GM21723 (cell line): Measurements from ENCODE around the gene MRPS26.
"Not testable (repeated sequence)": the region's sequence is repeated elsewhere in the genome, so short reads cannot be mapped to it uniquely, and the experiment has no call there.

Experiments
- ATAC-seq: cut with Tn5 transposase; IDR thresholded peaks from one replicate; pipeline ENCODE4 v1.9.1; 2021; ENCODE audit warnings: mild to moderate bottlenecking, moderate library complexity; ENCODE audit not compliant: unreplicated experiment

Gene MRPS26

DNA sequence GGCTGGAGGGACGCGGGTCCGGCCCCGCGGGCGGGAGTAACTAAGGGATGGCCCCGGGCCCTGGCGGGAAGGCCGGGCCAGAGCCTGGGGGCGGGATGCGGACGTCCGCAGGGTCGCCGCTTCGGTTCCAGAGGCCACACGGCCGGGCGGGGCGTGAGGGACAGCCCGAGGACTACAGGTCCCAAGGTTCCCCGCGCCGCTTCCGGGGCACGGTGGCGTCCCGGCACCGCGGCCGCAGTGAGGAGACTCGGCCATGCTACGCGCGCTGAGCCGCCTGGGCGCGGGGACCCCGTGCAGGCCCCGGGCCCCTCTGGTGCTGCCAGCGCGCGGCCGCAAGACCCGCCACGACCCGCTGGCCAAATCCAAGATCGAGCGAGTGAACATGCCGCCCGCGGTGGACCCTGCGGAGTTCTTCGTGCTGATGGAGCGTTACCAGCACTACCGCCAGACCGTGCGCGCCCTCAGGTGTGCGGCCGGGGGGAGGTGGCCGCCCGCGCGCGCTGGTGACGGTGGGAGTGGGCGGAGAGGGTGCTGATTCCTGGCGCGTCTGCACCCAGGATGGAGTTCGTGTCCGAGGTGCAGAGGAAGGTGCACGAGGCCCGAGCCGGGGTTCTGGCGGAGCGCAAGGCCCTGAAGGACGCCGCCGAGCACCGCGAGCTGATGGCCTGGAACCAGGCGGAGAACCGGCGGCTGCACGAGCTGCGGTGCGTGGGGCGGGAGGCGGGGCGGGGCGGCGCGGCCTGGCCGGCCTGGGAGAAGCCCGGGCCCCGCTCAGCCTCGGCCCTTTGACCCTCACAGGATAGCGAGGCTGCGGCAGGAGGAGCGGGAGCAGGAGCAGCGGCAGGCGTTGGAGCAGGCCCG is at the start of gene MRPS26:
Gene MRPS26, plus strand, starts transcription at position 237 of the 861 bp plus-strand sequence. Its CDS starts 17 bp downstream, at position 254.
- peak; percentile 90 for ATAC-seq

GRCh38 chr20:2998728-2999127 is 47.1 kb upstream of the MRPS26 start:
- ATAC-seq = no peak

GRCh38 chr20:3000852-3001523 is 44.9 kb upstream of the MRPS26 start:
- no peak for ATAC-seq

DNA sequence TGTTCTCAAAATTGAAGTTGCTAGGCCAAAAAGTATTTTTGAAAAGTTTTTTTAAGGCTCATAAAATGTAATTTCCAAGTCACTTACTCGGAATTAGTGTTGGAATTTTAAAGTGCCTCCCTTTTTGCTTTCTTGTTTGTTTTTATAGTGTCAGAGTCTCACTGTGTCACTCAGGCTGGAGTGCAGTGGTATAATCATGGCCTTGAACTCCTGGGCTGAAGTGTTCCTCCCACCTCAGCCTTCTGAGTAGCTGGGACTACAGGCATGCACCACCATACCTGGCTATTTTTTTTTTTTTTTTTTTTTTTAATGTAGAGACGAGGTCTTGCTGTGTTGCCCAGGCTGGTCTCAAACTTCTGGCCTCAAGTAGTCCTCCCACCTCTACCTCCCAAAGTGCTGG is 42.4 kb upstream of the MRPS26 start:
- ATAC-seq = no peak

- ATAC-seq = no peak
Measured at GRCh38 chr20:3010985-3011723, 34.7 kb upstream of the MRPS26 start.

- no peak for ATAC-seq
Measured at GRCh38 chr20:3011752-3012151, 34.1 kb upstream of the MRPS26 start.

DNA sequence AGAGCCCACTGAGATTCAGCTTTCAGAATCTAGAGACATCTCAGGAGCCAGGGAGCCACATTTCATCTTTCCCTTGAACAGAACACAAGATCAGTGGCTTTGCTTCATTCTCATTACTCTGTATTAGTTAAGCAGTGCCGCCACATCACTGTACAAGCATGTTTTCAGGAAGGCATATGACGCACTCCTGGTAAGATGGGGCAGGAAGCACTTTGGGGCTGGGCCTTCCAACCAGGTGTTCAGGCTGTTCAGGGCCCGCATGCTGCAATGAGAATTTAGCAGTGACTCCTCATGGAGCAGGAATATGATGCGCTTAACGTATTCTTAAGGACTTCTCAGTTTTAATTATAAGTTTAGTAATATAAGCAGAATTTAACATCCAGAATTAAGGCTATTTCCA is 32.1 kb upstream of the MRPS26 start:
- ATAC-seq = no peak

DNA sequence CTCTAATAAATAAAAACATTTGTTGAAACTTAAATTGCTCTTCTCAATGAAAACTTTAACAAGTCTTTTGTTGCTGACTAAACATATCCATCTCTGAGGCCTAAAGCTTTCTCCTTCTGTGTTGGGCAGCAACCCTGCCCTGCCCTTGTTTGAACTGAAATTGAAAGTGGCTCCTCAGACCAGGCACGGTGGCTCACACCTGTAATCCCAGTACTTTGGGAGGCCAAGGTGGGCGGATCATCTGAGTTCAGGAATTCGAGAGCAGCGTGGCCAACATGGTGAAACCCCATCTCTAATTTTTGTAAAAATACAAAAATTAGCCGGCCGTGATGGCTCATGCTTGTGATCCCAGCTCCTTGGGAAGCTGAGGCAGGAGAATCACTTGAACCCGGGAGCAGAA is 31.7 kb upstream of the MRPS26 start:
- no peak for ATAC-seq

DNA sequence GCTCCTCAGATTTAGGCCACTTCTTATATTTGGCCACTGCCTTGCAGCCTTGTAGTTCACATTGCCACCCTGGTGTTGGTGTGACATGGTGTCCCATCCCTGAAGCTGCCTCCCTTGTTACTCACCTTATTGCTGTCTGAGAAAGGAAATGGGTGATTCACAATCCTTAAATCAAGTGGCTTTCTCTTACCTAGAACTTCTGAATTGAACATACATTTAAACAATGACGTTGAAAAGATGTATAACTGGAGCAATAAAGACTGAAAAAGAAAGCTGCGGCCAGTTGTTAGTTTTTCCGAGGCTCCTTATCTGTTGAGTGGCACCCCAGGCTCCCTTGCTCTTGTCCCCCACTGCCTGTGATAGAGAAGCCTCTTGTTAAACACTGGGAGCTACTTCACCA is 31.2 kb upstream of the MRPS26 start:
- ATAC-seq = no peak

GRCh38 chr20:3015302-3015701 is 30.6 kb upstream of the MRPS26 start:
- not testable (repeated sequence) for ATAC-seq

- ATAC-seq = no peak
Measured at GRCh38 chr20:3021327-3021726, 24.5 kb upstream of the MRPS26 start.

GRCh38 chr20:3021777-3022176 is 24.1 kb upstream of the MRPS26 start:
- ATAC-seq = no peak

DNA sequence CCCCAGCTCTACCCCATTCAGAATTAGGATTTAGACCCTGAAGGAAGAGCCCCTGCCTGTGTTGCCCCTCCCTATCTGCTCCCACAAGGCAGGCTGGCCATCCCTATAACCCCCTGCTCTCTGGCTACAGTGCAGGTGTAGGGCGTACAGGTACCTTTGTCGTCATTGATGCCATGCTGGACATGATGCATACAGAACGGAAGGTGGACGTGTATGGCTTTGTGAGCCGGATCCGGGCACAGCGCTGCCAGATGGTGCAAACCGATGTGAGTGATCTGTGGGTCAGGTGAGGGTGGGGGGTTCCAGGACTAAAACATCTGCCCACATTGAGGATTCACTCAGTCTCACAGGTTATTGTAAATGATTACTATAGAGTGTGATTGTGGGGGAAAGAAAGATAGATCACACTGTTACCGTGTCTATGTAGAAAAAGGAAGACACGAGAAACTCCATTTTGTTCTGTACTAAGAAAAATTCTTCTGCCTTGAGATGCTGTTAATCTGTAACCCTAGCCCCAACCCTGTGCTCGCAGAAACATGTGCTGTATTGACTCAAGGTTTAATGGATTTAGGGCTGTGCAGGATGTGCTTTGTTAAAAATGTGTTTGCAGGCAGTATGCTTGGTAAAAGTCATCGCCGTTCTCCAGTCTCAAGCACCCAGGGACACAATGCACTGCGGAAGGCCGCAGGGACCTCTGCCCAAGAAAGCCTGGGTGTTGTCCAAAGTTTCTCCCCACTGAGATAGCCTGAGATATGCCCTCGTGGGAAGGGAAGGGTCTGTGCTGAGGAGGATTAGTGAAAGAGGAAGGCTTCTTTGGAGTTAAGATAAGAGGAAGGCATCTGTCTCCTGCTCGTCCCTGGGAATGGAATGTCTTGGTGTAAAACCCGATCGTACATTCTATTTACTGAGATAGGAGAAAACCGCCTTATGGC is 23.0 kb upstream of the MRPS26 start:
- not testable (repeated sequence) for ATAC-seq

GRCh38 chr20:3027987-3028386 is 17.9 kb upstream of the MRPS26 start:
- ATAC-seq = no peak

- no peak for ATAC-seq
Measured at GRCh38 chr20:3031524-3032147, 14.2 kb upstream of the MRPS26 start.

GRCh38 chr20:3032624-3033023 is 13.2 kb upstream of the MRPS26 start:
- ATAC-seq = no peak

GRCh38 chr20:3037654-3038053 is 8.2 kb upstream of the MRPS26 start:
- ATAC-seq = no peak

- ATAC-seq = no peak
Measured at GRCh38 chr20:3038454-3038853, 7.4 kb upstream of the MRPS26 start.

DNA sequence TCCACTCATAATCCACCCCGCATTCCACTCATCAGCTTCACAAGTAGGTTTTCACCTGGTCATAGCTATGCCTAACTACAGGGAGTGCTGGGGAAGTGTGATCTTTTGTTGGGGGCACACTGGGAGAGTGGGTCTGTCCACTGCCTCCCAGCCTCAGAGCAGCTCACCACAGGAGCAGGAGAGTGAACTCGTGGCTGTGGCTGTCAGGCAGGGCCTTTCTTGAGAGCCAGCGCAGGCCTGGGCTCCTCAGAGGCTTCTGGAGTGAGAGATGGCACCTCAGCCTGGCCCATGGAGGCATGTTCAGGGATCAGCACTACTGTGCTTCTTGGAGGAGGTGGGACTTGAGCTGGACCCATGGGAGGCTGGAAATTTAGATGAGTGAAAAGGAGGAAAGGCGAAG is 6.4 kb upstream of the MRPS26 start:
- ATAC-seq = no peak

- no peak for ATAC-seq
Measured at GRCh38 chr20:3040086-3040485, 5.8 kb upstream of the MRPS26 start.
